ENCODE measurements around the gene LRRC3B.

The LRRC3B gene

DNA sequence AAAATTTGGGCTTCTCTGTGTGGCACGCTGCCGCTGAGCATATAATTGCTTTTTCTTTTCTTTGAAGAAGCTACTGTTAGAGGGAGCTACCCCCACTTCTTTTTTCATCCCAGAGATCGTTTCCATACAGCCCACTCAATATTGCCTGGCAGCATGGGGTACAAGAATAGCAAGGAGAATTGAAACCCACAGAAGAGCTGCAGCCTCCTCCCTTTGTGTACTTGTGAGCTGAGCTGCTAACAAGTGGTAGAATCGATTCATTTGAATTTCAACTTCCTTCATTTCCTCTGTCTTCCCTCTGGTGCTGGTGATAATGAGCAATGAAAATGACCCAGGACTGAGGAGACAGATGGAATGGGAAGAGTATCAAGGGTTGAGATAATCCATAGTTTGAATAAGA lies 64.9 kb downstream of the LRRC3B start:
- no peak for DNase-seq (ENCODE audit: low read depth in 1 of 2, low spot score in 1 of 2)
- in situ Hi-C loops (cut with HindIII; ENCODE audit: low pct_unique_long_range_greater_than_20kb, low sequenced_read_pairs): no loop called here
- TF ChIP-seq JUND (IDR thresholded peaks at IDR 0.05; ENCODE audit: low read depth): no peak

DNA sequence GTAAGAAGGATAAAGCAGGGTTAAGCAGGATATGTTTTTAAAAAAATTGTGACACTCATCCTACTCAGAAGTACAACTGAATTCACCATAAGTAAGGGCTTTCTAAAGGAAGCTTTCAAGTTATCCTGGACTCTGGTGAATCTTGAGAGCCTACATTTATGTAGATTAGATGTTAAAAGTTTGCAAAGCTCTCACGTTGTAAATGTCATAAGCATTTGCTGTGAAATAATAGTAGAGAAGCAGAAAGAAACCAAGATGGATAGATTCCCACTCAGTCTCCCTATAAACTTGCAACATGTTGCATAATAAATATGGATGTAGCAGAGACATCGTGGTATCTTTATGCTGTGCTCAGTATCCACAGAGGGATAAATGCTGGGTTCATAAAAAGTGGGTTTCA lies 77.0 kb downstream of the LRRC3B start:
- in situ Hi-C loops (cut with HindIII; ENCODE audit: low pct_unique_long_range_greater_than_20kb, low sequenced_read_pairs): no loop called here
- TF ChIP-seq JUND (IDR thresholded peaks at IDR 0.05; ENCODE audit: low read depth): no peak
- DNase-seq (ENCODE audit: low read depth in 1 of 2, low spot score in 1 of 2): no peak

DNA sequence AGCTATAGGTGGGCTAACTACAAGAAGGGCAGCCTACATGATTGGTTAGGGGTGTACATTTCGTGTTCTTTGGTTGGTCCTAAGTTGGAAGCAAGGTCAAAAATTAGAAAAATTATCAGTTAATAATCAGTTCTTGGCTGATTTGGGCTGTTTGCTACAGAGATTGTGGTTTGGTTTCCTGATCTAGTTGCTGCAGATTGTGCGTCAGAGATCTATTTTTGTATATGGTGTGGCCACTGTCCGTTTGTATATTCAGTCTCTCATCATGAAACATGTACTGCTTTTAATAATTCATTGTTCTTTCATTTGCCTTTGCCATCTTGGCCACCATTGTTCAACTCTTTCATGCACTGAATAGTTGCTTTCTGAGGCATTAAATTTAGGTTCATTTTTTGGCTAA lies 80.9 kb downstream of the LRRC3B start:
- no peak for TF ChIP-seq JUND (IDR thresholded peaks at IDR 0.05; ENCODE audit: low read depth)
- in situ Hi-C loops (cut with HindIII; ENCODE audit: low pct_unique_long_range_greater_than_20kb, low sequenced_read_pairs): no loop called here
- no peak for DNase-seq (ENCODE audit: low read depth in 1 of 2, low spot score in 1 of 2)

DNA sequence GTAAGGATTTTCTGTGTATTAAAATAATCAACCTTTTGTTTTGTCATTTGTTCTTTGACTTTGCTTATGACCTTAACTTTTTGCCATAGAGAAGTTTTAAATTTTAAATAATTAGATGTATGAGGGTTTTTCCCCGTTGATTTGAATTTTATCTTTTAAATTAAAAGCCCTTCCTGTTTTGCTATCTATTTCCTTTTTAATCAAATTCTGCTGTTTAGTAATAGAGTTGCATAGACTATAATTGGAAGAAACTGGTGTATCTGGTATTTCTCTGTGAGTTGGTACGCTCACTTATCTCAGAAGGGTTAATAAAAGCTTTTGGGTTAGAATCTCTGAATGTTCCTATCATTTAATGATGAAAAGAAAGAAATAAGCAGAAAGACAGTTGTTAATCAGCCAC lies 82.2 kb downstream of the LRRC3B start:
- no peak for DNase-seq (ENCODE audit: low read depth in 1 of 2, low spot score in 1 of 2)
- no peak for TF ChIP-seq JUND (IDR thresholded peaks at IDR 0.05; ENCODE audit: low read depth)
- in situ Hi-C loops (cut with HindIII; ENCODE audit: low pct_unique_long_range_greater_than_20kb, low sequenced_read_pairs): no loop called here

DNA sequence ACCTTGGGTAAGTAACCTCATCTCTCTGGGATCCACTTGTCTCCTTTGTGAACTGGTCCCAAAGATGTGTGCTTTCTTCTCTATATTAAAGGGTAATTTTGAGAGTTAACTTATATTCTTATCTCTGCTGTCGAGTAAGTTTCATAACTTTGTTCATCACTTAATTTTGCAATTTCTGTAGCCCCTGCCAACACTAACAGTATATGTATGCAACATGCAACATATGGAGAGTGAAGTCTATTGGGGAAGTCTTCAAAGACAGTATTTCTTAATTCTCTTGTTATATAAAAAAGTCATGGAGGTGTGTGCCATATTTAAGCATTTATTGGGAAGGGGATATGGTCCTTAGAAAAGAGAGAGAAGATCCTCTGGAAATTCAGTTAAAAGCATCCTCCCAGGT lies 85.9 kb downstream of the LRRC3B start:
- in situ Hi-C loops (cut with HindIII; ENCODE audit: low pct_unique_long_range_greater_than_20kb, low sequenced_read_pairs): no loop called here
- no peak for DNase-seq (ENCODE audit: low read depth in 1 of 2, low spot score in 1 of 2)
- TF ChIP-seq JUND (IDR thresholded peaks at IDR 0.05; ENCODE audit: low read depth): no peak

DNA sequence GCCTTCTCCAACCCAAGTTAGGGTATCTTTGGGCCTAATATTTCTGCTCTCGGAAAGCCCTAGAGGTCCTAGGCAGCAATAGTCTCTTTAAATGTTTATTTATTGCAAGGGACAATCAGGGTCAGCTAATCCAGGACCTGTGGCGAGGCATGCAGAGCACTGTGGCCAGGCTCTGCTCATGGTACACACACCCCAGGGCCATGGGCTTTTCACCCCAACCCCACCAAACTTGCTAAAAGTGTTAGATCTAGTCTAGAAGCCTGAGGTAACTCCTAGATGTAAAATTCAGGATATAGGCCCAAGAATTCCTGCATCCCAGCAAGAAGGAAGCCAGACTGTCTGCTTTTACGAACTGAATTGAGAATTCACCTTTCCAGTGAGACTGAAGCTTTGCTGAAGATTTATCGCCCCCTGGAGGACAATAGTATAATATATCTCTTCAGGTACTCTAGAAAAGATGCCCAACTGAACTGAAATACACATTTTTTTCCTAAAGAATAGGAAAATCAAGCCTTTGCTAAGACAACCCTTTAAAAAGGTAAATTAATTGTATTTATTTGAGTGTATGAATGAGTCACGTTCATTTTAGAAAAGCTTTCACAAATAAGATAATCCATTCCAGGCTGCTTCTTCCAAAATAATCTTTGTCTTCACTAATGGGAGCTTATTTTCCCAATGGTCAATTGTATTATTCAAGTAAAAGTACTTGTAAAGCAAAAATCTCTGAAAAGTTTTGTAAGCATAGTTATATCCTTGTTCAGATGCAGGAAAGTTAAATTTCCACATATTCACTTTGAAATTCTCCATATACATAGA lies 89.8 kb downstream of the LRRC3B start:
- peak; percentile 41 to 69 for DNase-seq (ENCODE audit: low read depth in 1 of 2, low spot score in 1 of 2)
- no peak for TF ChIP-seq JUND (IDR thresholded peaks at IDR 0.05; ENCODE audit: low read depth)
- in situ Hi-C loops (cut with HindIII; ENCODE audit: low pct_unique_long_range_greater_than_20kb, low sequenced_read_pairs): no loop called here

DNA sequence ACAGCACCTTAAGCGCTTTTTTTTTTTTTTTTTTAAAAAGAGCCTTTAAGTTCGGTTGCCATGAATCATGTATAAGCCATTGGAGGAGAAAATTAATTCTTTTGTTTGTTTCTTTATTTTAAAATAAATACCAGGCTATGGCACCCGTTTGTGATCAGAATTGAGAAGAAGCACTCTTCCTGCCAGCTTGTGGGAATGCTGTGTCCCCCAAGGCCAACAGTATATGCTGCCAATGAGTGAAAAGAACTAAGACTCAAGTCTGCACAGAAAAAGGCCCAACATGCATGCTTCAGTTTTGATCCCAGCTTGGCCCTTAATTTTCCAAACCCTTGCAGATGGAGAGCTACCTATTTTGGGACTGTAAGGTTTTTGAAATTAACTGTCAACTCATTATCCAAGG lies 90.5 kb downstream of the LRRC3B start:
- no peak for TF ChIP-seq JUND (IDR thresholded peaks at IDR 0.05; ENCODE audit: low read depth)
- DNase-seq (ENCODE audit: low read depth in 1 of 2, low spot score in 1 of 2): no peak
- in situ Hi-C loops (cut with HindIII; ENCODE audit: low pct_unique_long_range_greater_than_20kb, low sequenced_read_pairs): no loop called here

DNA sequence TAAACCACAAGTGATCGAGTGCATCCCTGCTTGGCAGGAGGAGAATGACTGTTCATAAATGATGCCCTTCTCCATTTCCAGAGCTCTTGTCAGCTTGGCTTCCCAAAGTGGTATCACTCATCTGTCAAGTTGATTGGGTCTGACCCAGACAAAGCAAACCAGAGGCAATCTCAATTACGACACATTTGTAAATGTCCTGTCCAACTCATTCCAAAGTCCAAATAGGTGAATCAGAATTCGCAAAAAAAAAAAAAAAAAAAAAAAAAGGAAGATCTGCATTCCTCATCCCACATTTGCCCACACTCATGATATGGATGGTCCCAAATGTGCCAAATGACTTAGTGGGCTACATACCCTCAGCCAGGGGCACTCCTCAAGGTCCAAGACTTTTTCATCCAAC lies 91.9 kb downstream of the LRRC3B start:
- in situ Hi-C loops (cut with HindIII; ENCODE audit: low pct_unique_long_range_greater_than_20kb, low sequenced_read_pairs): no loop called here
- no peak for TF ChIP-seq JUND (IDR thresholded peaks at IDR 0.05; ENCODE audit: low read depth)
- no peak for DNase-seq (ENCODE audit: low read depth in 1 of 2, low spot score in 1 of 2)

DNA sequence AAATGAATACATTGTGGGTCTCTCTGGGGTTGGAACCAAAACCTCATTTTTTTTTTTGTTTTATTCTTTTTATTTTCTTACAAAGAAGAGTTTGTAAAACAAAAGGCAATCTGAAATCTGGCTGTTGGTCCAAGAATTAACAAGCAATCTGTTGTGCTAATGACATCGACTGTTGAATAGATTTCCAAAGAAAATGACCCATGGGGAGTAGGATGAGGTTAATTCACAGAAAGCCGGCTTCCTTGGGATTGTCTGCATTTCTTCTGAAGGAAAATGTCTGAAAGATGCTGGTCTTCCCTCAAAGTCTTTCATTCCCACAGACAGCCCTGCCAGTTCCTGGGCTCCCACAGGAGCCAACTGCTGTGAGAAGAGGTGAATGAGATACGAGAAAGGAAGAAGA lies 92.9 kb downstream of the LRRC3B start:
- TF ChIP-seq JUND (IDR thresholded peaks at IDR 0.05; ENCODE audit: low read depth): no peak
- in situ Hi-C loops (cut with HindIII; ENCODE audit: low pct_unique_long_range_greater_than_20kb, low sequenced_read_pairs): no loop called here
- DNase-seq (ENCODE audit: low read depth in 1 of 2, low spot score in 1 of 2): no peak

DNA sequence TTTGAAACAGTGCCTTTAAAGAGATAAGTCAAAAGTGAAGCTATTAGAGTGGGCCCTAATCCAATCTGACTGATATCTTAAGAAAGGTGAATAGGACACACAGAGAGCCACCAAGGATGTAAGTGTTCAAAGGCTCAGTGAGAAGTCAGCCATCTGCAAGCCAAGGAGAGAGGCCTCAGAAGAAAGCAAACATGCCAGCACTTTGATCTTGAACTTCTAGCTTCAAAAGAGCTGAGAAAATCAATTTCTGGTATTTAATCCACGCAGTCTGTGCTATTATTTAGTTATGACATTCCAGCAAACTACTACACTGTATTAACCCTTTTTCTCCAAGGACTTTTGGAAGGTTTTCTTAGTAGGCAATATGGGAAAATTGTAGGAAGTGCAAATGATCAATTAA lies 95.7 kb downstream of the LRRC3B start:
- no peak for DNase-seq (ENCODE audit: low read depth in 1 of 2, low spot score in 1 of 2)
- in situ Hi-C loops (cut with HindIII; ENCODE audit: low pct_unique_long_range_greater_than_20kb, low sequenced_read_pairs): no loop called here
- no peak for TF ChIP-seq JUND (IDR thresholded peaks at IDR 0.05; ENCODE audit: low read depth)

DNA sequence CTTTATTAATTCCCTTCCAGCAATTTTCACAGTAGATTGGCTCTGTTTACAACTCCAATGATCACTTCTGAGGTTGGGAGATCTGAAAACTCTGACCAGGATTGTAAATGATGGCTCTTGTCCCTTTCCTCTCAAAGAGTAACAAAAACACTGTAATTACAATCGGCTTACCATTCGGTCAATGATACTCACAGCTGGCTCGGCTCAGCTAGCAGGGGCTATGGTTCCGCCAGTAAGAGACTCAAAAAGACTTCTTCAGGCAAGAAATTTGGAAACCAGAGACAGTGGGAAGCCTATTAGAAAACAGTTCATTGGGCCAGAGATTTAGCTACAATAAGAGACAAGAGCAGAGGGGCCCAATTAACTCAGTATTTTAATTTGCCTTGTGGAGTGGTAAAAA lies 96.6 kb downstream of the LRRC3B start:
- DNase-seq (ENCODE audit: low read depth in 1 of 2, low spot score in 1 of 2): no peak
- TF ChIP-seq JUND (IDR thresholded peaks at IDR 0.05; ENCODE audit: low read depth): no peak
- in situ Hi-C loops (cut with HindIII; ENCODE audit: low pct_unique_long_range_greater_than_20kb, low sequenced_read_pairs): no loop called here

DNA sequence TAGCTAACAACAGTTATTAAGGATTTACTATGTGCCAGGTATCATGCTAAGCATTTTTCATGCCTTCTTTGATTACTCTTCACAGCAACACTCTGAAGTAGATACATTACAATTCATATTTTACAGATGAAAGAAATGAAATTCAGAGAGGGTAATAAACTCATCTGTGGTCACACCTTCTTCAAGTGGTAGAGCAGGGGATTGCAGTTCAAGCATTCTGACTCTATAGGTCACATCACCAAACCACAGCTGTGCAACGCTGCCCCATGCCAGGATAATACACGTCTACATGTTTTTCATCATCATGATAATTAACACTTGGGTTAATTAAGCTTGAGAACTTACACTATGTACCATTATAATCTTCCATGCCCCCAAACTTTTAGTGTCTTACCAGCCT lies 98.5 kb downstream of the LRRC3B start:
- DNase-seq (ENCODE audit: low read depth in 1 of 2, low spot score in 1 of 2): no peak
- TF ChIP-seq JUND (IDR thresholded peaks at IDR 0.05; ENCODE audit: low read depth): no peak
- in situ Hi-C loops (cut with HindIII; ENCODE audit: low pct_unique_long_range_greater_than_20kb, low sequenced_read_pairs): no loop called here

DNA sequence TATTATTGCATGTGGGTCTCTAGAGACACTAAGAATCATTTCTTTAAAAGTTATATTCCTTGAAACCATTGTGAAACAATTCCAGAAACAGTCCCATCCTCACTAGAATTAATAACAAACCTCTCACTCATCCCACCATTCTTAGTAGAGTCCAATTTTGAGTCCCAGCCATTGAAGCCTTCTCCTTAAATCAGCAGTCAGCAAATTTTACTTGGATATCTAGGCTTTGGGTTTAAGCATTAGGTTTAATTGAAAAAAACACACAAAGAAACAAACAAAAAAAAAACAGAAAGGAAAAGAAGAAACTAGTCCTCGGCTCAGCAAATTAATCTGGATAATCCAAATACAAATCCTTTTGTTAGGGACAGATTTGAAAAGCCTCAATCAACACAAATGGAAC lies 109.3 kb downstream of the LRRC3B start:
- in situ Hi-C loops (cut with HindIII; ENCODE audit: low pct_unique_long_range_greater_than_20kb, low sequenced_read_pairs): no loop called here
- no peak for TF ChIP-seq JUND (IDR thresholded peaks at IDR 0.05; ENCODE audit: low read depth)
- DNase-seq (ENCODE audit: low read depth in 1 of 2, low spot score in 1 of 2): no peak

DNA sequence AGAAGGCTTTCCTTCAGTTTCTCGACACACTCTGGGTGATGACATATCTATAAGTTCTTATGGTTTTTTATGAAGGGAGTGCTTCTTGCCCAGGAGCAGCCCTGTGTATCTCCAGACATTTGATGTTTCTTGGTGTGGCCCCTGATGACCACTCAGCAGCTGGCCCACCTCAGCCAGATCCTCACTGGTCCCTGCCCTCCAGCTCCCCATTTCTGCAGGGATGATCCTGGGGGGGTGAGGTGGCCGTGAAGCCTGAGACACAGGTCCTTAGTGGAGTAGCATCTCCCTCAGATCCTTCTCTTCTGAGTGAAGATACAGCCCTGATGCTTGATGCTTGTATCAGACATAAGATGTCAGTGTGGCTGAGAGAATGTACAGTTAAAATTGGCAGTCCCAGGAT lies 127.7 kb downstream of the LRRC3B start:
- in situ Hi-C loops (cut with HindIII; ENCODE audit: low pct_unique_long_range_greater_than_20kb, low sequenced_read_pairs): no loop called here
- TF ChIP-seq JUND (IDR thresholded peaks at IDR 0.05; ENCODE audit: low read depth): no peak
- DNase-seq (ENCODE audit: low read depth in 1 of 2, low spot score in 1 of 2): no peak

All from T47D (cell line).